ENCODE results near the gene MAD2L2.

MAD2L2 gene

GRCh38 chr1:11704691-11705475 is 23.9 kb upstream of the MAD2L2 start:
- no peak for DNase-seq

GRCh38 chr1:11704194-11704529 is 23.2 kb upstream of the MAD2L2 start:
- DNase-seq, result no peak

GRCh38 chr1:11703357-11704193 is 22.6 kb upstream of the MAD2L2 start:
- no peak for DNase-seq

- no peak for DNase-seq
Measured at GRCh38 chr1:11701981-11702803, 21.2 kb upstream of the MAD2L2 start.

GRCh38 chr1:11701551-11701961 is 20.6 kb upstream of the MAD2L2 start:
- no peak for DNase-seq

GRCh38 chr1:11700601-11701467 is 19.9 kb upstream of the MAD2L2 start:
- DNase-seq, result no peak

GRCh38 chr1:11697893-11698210 is 16.9 kb upstream of the MAD2L2 start:
- no peak for DNase-seq

- no peak for DNase-seq
Measured at GRCh38 chr1:11697188-11697892, 16.4 kb upstream of the MAD2L2 start.

GRCh38 chr1:11695861-11696260 is 14.9 kb upstream of the MAD2L2 start:
- no peak for DNase-seq

- DNase-seq, result no peak
Measured at GRCh38 chr1:11693917-11694316, 13.0 kb upstream of the MAD2L2 start.

GRCh38 chr1:11693024-11693590 is 12.2 kb upstream of the MAD2L2 start:
- DNase-seq, result peak; percentile 69

- no peak for DNase-seq
Measured at GRCh38 chr1:11691928-11692711, 11.2 kb upstream of the MAD2L2 start.

- no peak for DNase-seq
Measured at GRCh38 chr1:11691302-11691914, 10.5 kb upstream of the MAD2L2 start, which contains the start of gene DRAXIN. TSS of gene DRAXIN (plus strand) at chr1:11691710. CDS start at chr1:11706259, 14,549 bp downstream.

GRCh38 chr1:11690397-11691301 is 9.7 kb upstream of the MAD2L2 start:
- no peak for DNase-seq

GRCh38 chr1:11688506-11688905 is 7.6 kb upstream of the MAD2L2 start:
- DNase-seq, result no peak

GRCh38 chr1:11685210-11685752 is 4.3 kb upstream of the MAD2L2 start:
- DNase-seq, result no peak

- DNase-seq, result no peak
Measured at GRCh38 chr1:11684070-11684469, 3.1 kb upstream of the MAD2L2 start.

- no peak for DNase-seq
Measured at GRCh38 chr1:11682799-11683198, 1.9 kb upstream of the MAD2L2 start.

Data from CD4-positive, alpha-beta T cell treated with Interleukin-4 for 4 hours (primary cell).